ENCODE results near the gene MYRFL. TPM values are rescaled to one million over a fixed set of nuclear protein-coding genes. Genes with fewer than 3 reads are reported as not detected.

The MYRFL gene
- total and polyA plus RNA-seq, 2 of the 8 experiments (the other 6 are each of a cell fraction or from before 2014, with no cell fraction given) = 1.1 to 2.0 TPM

GRCh38 chr12:69996241-69996640 is 171.2 kb downstream of the MYRFL start:
- Histone ChIP-seq H2BK15ac (ENCODE audit: low read length) (no peak overlapping the region), H4K8ac (ENCODE audit: extremely low read depth, insufficient read depth, low read length) (no peak overlapping the region), H2AFZ (ENCODE audit: low read length) (no peak overlapping the region), H3K27me3 (replicated peaks in 1 of 4; ENCODE audit: control insufficient read depth in 3 of 4, extremely low read depth in 1 of 4, insufficient read depth in 3 of 4, low read length in 3 of 4) (no peaks in the 10 kb centered on the region), H3K23me2 (ENCODE audit: low read depth, low read length) (no peaks in the 10 kb centered on the region), H4K5ac (ENCODE audit: insufficient read length, low read depth, low read length) (no peak overlapping the region), H3K56ac (replicated peaks; ENCODE audit: insufficient read length, low read depth, low read length) (no peak overlapping the region), H3K4me2 (ENCODE audit: insufficient read depth in 1 of 2, low read depth in 2 of 2, low read length in 2 of 2) (no peak overlapping the region), H3K4me3 (ENCODE audit: extremely low read depth in 1 of 4, insufficient read depth in 2 of 4, low read depth in 3 of 4, low read length in 4 of 4) (no peak overlapping the region), H3K18ac (ENCODE audit: extremely low read depth, low read length) (no peak overlapping the region), H2BK120ac (replicated peaks; ENCODE audit: low read depth, low read length) (no peak overlapping the region), H3K9me3 (ENCODE audit: insufficient read depth in 2 of 2, low read depth in 1 of 2, low read length in 1 of 2) (no peaks in the 10 kb centered on the region), H3K23ac (ENCODE audit: insufficient read length) (no peak overlapping the region), H4K91ac (replicated peaks; ENCODE audit: insufficient read length, low read length) (no peak overlapping the region), H4K20me1 (replicated peaks in 1 of 2; ENCODE audit: control insufficient read depth in 1 of 2, insufficient read depth in 2 of 2, low read length in 2 of 2) (no peaks in the 10 kb centered on the region), H3K27ac (ENCODE audit: low read depth, low read length) (no peak overlapping the region), H2BK20ac (ENCODE audit: low read length) (no peak overlapping the region), H3K4me1 (replicated peaks in 1 of 4; ENCODE audit: control insufficient read depth in 3 of 4, insufficient read depth in 4 of 4, low read length in 3 of 4) (no peaks in the 10 kb centered on the region; a peak in 1 of 7 replicates), H2AK5ac (ENCODE audit: low read depth, low read length) (no peak overlapping the region), H2BK5ac (ENCODE audit: low read depth, low read length) (no peak overlapping the region), H2BK12ac (ENCODE audit: low read depth, low read length) (no peak overlapping the region), H3K4ac (replicated peaks; ENCODE audit: insufficient read length, low read depth, low read length) (no peak overlapping the region), H3K36me3 (ENCODE audit: control insufficient read depth in 2 of 4, insufficient read depth in 4 of 4, low read length in 3 of 4) (no peaks in the 10 kb centered on the region), H3K79me1 (ENCODE audit: low read depth, low read length) (no peaks in the 10 kb centered on the region), H3K79me2 (ENCODE audit: control insufficient read depth in 1 of 2, insufficient read depth in 2 of 2, low read length in 2 of 2) (no peaks in the 10 kb centered on the region), H3K14ac (ENCODE audit: insufficient read length) (no peak overlapping the region), H3K9ac (replicated peaks in 1 of 4; ENCODE audit: extremely low read depth in 1 of 4, low read depth in 3 of 4, low read length in 3 of 4) (no peak overlapping the region)
- DNase-seq (ENCODE audit: low read depth in 1 of 2, low spot score in 2 of 2) (no peak), FAIRE-seq (no peak)
- CTCF ChIA-PET (ENCODE audit: partially characterized antibody) = interaction anchor here (0.9 kb wide), 1 partner anchor 93 kb away, joined by 3 read pairs; no protein-coding TSS in a partner anchor
- TF ChIP-seq TCF12 (IDR thresholded peaks at IDR 0.05; ENCODE audit: low read depth, low read length) (no peak), BCL11A (IDR thresholded peaks at IDR 0.05; ENCODE audit: low read depth in 2 of 2, low read length in 2 of 2) (no peak), PHF8 (conservative IDR thresholded peaks at IDR 0.05; ENCODE audit: low read depth, low read length) (no peak), JUN (IDR thresholded peaks at IDR 0.05; ENCODE audit: low read depth, low read length) (no peak), SP4 (IDR thresholded peaks at IDR 0.05; ENCODE audit: low read length) (no peak), CTBP2 (IDR thresholded peaks at IDR 0.05; ENCODE audit: borderline replicate concordance, insufficient read depth, insufficient read length, low read length) (no peak), BRCA1 (IDR thresholded peaks at IDR 0.05; ENCODE audit: low read depth, low read length) (no peak), EZH2 (IDR thresholded peaks at IDR 0.05; ENCODE audit: low read depth, low read length, severe bottlenecking) (no peak), FOSL1 (IDR thresholded peaks at IDR 0.05; ENCODE audit: insufficient read depth, low read depth, low read length) (no peak), RXRA (IDR thresholded peaks at IDR 0.05; ENCODE audit: insufficient read depth, low read depth, low read length) (no peak), YY1 (IDR thresholded peaks at IDR 0.05; ENCODE audit: low read depth, low read length) (no peak)
- POLR2A ChIA-PET (ENCODE audit: partially characterized antibody) = no interaction called here
- 85% methylated on average over 2 of the region's 2 CpGs; no CpG with 5 or more reads in 1 of the 2 experiments for WGBS, 2 experiments (ENCODE audit: extremely low coverage in 1 of 2, insufficient coverage in 1 of 2, insufficient read length in 1 of 2, insufficient replicate concordance in 2 of 2, low coverage in 1 of 2, low lambda C conversion rate in 2 of 2, missing lambda C conversion rate in 1 of 2)
